GM18870 (cell line): ENCODE results near the gene MPHOSPH9.

Source experiments
- ATAC-seq: cut with Tn5 transposase; IDR thresholded peaks from one replicate; pipeline ENCODE4 v1.9.1; 2021; ENCODE audit warnings: moderate library complexity; ENCODE audit not compliant: unreplicated experiment

MPHOSPH9 gene

GRCh38 chr12:123132951-123133619 lies 99.9 kb downstream of the MPHOSPH9 start:
- no peak for ATAC-seq

DNA sequence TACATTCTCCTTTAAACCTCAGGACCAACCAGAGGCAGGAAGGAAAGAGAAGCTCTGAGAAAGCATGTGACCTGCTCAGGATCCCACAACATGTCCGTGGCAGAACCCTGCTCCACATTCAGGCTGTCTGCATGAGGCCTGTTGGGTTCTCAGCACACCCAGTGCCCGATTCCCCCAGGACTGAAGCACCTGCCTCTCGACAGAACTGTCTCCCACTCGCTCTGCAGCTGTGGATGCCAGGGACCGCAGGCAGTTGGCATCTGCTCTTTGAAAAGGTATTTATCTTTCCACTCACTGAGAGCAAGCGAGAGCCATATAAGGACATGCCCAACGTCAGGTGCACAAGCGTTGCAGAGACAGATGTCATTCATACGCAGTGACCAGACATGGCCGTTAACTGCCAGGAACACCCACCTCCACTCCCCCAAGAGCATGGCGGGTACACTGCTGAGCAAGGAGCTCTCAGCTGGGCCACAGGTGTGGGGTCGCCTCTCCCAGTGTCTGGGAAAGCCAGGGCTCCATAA lies 101.0 kb downstream of the MPHOSPH9 start:
- no peak for ATAC-seq

GRCh38 chr12:123131291-123131832 lies 101.6 kb downstream of the MPHOSPH9 start:
- ATAC-seq = no peak

DNA sequence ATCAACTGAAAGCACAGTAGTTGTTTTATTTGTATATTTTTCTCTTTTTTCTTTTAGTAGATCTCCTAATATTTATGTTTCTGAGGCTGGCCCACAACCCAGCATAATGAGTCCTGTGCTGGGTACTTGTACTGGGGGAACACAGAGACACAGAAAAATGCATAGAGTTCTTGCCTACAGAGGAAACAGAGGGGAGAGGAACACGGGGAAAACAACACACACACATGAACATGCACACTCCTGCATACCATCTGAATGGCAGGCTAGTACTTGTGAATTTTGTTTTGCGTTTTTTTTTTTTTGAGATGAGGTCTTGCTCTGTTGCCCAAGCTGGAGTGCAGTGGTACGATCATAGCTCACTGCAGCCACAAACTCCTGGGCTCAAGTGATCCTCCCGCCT lies 103.3 kb downstream of the MPHOSPH9 start:
- ATAC-seq = no peak

DNA sequence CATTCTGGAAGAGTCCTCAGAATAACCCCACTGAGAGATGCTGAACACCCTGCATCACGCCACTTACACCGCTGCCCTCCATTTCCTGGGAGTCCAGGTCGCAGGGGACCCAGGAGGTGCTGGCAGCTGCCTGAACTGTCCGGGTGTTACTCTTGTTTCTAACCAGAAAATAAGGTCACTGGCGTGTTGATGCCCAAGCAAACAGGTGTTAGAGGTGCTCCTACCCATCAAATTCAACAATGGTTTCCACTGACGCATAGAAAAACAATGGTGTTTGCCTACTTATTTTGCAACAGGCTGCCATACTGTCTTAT lies 105.8 kb downstream of the MPHOSPH9 start:
- ATAC-seq = no peak

DNA sequence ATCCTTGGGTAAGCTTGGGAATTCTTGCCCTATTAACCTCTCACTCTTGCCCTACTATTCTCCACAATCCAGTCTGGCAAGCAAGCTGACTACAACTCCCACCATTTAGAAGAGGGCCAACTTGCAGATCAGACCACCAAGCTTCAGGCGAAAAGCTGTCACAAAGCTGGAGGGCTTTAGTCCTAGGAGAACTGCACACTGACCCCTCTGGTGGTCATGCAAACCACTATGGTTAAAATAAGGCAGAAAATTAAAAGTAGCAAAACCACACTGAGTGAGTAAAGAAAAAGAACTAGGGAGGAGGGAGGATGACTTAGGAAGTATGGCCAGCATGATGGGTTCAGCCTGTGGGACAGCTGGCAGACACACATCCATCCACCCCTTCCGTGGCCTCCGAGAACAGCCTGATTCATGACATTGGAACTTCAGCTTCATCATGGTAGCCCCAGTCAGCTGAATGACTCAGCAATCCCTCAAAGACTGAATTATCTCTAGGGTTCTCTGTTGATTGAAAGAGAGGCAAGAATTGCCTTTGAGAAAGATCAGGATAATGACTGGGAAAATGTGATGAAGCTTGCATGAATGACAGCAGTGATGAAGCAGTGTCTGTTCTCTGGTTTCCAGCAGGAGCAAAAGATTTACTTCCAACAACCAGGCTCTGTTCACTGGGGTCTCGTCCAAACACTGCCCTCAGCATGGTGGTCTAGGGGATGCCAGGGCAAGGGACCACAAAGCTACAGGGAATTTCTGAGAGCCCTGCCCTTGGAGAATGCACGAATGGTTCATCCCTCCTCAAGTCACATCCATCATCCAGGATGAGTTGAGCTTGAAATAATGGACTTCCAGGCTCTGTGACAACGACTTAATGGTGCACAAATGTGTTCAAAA lies 106.4 kb downstream of the MPHOSPH9 start:
- ATAC-seq = no peak

GRCh38 chr12:123122626-123123025 lies 110.3 kb downstream of the MPHOSPH9 start:
- no peak for ATAC-seq

- no peak for ATAC-seq
Observed at GRCh38 chr12:123121670-123122069, 111.3 kb downstream of the MPHOSPH9 start.

DNA sequence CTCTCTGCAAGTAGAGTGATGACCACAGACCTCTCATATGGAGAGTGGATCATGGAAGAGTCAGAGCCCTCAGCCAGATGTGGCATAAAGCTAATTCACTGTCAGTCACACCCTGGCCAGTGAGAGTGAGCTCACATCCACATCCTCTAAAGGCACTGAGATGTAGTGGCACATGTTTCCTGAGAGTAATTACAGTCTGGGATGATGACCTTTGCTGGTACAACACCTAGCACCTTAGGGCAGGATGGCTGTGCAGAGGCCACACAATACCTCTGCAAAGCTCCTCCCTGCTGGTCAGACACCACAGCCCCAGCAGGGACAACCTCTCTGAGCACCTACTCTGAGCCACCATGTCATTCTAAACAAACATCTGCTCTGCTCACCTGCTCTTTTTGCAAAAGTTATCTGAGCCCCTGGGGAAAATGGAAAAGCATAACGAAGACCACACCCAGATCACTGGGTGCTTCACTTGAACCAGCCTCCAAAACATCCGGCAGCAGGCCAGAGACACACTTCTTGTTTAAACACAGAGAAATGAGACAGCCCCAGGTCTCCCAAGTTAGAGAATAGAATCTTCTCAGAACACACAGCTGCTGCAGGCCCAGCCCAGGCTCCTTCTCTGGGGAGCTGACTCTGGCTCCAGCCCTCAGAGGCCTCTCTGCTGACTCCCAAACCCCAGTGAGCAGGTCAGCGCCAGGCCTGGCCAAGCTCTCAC lies 112.3 kb downstream of the MPHOSPH9 start:
- ATAC-seq = no peak

DNA sequence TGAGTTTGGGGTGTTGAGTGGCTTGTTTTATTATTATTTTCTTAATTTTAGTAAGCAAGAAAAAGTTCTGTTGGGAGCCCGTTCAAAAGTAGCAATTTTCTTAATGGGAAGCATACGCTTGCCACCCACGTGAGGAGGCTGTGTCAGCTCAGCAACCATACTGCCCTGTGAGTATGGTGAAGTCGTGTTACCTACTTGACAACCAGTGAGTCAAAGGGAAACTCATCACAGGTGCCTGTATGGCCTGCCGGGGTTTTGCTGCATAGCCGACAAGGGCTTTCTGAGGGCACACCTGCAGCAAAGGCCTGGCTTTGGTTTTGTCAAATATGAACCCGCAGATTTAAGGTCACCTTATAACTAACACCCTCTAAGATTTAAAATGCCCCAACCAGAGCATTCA lies 113.1 kb downstream of the MPHOSPH9 start:
- peak; percentile 68 for ATAC-seq

GRCh38 chr12:123118497-123118896 lies 114.4 kb downstream of the MPHOSPH9 start:
- ATAC-seq = no peak

- ATAC-seq = no peak
Observed at GRCh38 chr12:123115409-123116121, 117.4 kb downstream of the MPHOSPH9 start.

DNA sequence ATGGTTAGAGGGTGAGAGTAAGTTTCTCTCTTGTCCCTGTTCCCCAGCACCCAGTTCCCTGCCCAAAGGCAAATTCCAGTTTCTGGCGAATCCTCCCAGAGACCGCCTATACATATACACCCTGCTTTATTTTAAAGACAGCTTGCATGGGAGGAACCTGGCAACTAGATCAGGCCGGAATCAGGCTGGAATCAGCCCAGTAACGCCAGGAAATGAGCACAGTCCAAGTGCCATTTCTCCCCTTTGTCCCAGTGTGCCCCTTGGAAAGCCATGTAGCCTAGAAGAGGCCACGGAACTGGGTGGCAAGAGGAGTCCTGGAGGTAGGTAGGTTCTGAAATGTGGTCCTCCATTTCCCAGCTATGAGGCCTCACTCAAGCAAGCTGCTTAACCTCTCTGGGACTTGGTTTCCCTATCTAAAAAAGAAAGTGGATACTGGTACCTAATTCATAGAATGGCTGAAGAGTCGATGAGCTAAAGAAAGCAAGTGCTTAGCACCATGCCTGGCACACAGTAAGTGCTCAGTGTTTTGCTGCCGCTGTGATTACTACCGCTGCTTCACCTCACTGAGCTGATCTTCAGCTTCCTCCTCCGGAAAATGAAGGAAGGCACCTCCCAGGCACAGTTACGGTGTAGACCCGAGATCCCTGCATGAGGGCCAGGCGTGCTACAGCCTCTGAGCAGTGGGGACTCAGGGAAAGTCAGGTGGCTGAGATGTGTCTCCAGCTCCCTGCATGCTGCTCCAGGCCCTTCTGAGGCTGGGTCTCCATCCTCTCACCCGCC lies 118.4 kb downstream of the MPHOSPH9 start:
- ATAC-seq = no peak

DNA sequence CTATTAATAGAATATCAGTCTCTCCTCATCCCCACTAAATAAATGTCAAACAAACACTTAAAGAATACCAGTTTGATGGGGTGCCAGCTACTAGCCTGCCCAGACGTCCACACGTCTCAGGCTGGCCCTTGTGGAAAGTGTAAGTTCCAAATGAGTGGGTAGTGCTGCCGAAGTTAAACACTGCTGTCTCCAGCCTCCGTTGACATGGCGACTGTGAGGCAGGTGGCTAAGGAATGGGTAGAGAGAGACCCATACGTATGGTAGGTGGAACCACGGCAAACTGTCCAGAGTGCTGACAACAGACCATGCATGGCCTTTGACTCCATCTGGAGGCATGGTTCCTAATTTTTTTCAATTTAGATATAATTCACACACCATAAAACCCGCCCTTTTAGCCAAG lies 119.9 kb downstream of the MPHOSPH9 start:
- ATAC-seq = no peak

- ATAC-seq = no peak
Observed at GRCh38 chr12:123111498-123112165, 121.3 kb downstream of the MPHOSPH9 start.

DNA sequence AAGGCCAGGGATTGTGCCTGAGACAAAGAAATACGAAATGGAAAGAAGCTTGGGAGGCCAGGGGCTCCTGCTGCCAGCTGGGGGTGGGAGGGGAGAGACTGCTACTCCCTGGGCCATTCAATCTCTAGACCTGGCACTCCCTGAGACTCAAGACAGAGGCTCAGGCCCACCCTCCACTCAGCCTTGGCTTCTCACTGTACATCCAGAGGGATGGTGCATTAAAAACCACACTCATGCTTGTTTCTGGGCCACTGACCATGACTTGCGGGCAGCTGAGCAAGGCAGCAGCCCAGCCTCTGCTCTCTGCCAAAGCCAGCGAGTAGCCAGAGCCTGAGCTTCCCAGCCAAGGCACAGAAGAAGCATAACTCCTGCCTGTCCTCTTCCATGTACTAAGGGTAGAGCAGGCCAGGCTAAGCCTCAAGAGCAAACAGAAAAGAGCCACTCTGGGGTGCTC lies 123.6 kb downstream of the MPHOSPH9 start:
- no peak for ATAC-seq

- no peak for ATAC-seq
Observed at GRCh38 chr12:123108682-123109066, 124.3 kb downstream of the MPHOSPH9 start.

- no peak for ATAC-seq
Observed at GRCh38 chr12:123107926-123108681, 124.8 kb downstream of the MPHOSPH9 start.
